IMR-90 (cell line): Measurements from ENCODE around the gene C20orf173. TPM values are rescaled to one million over a fixed set of nuclear protein-coding genes. Genes with fewer than 3 reads are reported as not detected.

ENCODE experiments used
- polyA plus RNA-seq, 3 experiments: library from polyadenylated mRNA; depleted of rRNA; stranded (reverse); fragments of >200 nt; gene quantifications; 2 replicates each; pipeline ENCODE4 v1.2.3, GENCODE V29; 2012; ENCODE audit warnings: low replicate concordance in 1 of 3
- total RNA-seq: library from RNA; depleted of rRNA; stranded (reverse); fragments of >200 nt; gene quantifications from 2 replicates; pipeline ENCODE4 v1.2.3, GENCODE V29; 2012; rRNA removed

Gene C20orf173
- total and polyA plus RNA-seq, 2 of the 4 experiments (the other 2 are of a cell fraction) = not detected

Other genes starting within 250 kb of the C20orf173 start
- 215 and 227 TPM in 2 replicates for gene EIF6, start 244.9 kb downstream of the C20orf173 start, total RNA-seq
- 215 and 258 TPM in 2 replicates for gene EIF6, start 244.9 kb downstream of the C20orf173 start, polyA plus RNA-seq (2012; rRNA removed)
- gene FAM83C, start 237.2 kb downstream of the C20orf173 start, total RNA-seq = not detected in 2 replicates
- gene FAM83C, start 237.2 kb downstream of the C20orf173 start, polyA plus RNA-seq (2012; rRNA removed) = 0.02 and 0.03 TPM in 2 replicates
- 28.7 and 30.8 TPM in 2 replicates for gene UQCC1, start 117.7 kb downstream of the C20orf173 start, total RNA-seq
- gene UQCC1, start 117.7 kb downstream of the C20orf173 start, polyA plus RNA-seq (2012; rRNA removed) = 35.6 and 36.4 TPM in 2 replicates
- gene GDF5, start 91.4 kb downstream of the C20orf173 start, total RNA-seq = 27.5 and 32.6 TPM in 2 replicates
- gene GDF5, start 91.4 kb downstream of the C20orf173 start, polyA plus RNA-seq (2012; rRNA removed) = 24.6 and 28.2 TPM in 2 replicates
- gene CEP250, start 74.1 kb downstream of the C20orf173 start, total RNA-seq = 35.1 and 38.3 TPM in 2 replicates
- 22.7 and 23.9 TPM in 2 replicates for gene CEP250, start 74.1 kb downstream of the C20orf173 start, polyA plus RNA-seq (2012; rRNA removed)
- 438 and 487 TPM in 2 replicates for gene ERGIC3, start 12.4 kb upstream of the C20orf173 start, total RNA-seq
- 434 and 437 TPM in 2 replicates for gene ERGIC3, start 12.4 kb upstream of the C20orf173 start, polyA plus RNA-seq (2012; rRNA removed)
- 1.8 and 1.9 TPM in 2 replicates for gene SPAG4, start 86.2 kb upstream of the C20orf173 start, total RNA-seq
- 5.5 and 5.8 TPM in 2 replicates for gene SPAG4, start 86.2 kb upstream of the C20orf173 start, polyA plus RNA-seq (2012; rRNA removed)
- 141 and 163 TPM in 2 replicates for gene CPNE1, start 135.2 kb upstream of the C20orf173 start, total RNA-seq
- 165 and 189 TPM in 2 replicates for gene CPNE1, start 135.2 kb upstream of the C20orf173 start, polyA plus RNA-seq (2012; rRNA removed)
- 65.8 and 69.4 TPM in 2 replicates for gene RBM12, start 135.2 kb upstream of the C20orf173 start, total RNA-seq
- 44.7 and 51.2 TPM in 2 replicates for gene RBM12, start 135.2 kb upstream of the C20orf173 start, polyA plus RNA-seq (2012; rRNA removed)
- 11.4 and 16.5 TPM in 2 replicates for gene NFS1, start 169.7 kb upstream of the C20orf173 start, total RNA-seq
- 31.4 and 35.6 TPM in 2 replicates for gene NFS1, start 169.7 kb upstream of the C20orf173 start, polyA plus RNA-seq (2012; rRNA removed)
- 223 and 397 TPM in 2 replicates for gene ROMO1, start 169.8 kb upstream of the C20orf173 start, total RNA-seq
- 555 and 601 TPM in 2 replicates for gene ROMO1, start 169.8 kb upstream of the C20orf173 start, polyA plus RNA-seq (2012; rRNA removed)
- 166 and 280 TPM in 2 replicates for gene RBM39, start 212.6 kb upstream of the C20orf173 start, total RNA-seq
- gene RBM39, start 212.6 kb upstream of the C20orf173 start, polyA plus RNA-seq (2012; rRNA removed) = 74.3 and 106 TPM in 2 replicates
- gene PHF20, start 242.4 kb upstream of the C20orf173 start, total RNA-seq = 22.0 and 30.3 TPM in 2 replicates
- 22.5 and 23.6 TPM in 2 replicates for gene PHF20, start 242.4 kb upstream of the C20orf173 start, polyA plus RNA-seq (2012; rRNA removed)